Muscle layer of duodenum (tissue), 2 donors: ENCODE data around the gene NAP1L5.

Experiments
- H3K27ac ChIP-seq: one replicate; pipeline ENCODE4 v1.7.0; 2013; ENCODE audit warnings: mild to moderate bottlenecking, low read length
- H3K27me3 ChIP-seq: one replicate; pipeline ENCODE4 v1.7.0; 2013; ENCODE audit warnings: low read depth, mild to moderate bottlenecking, control low read depth, low read length
- H3K36me3 ChIP-seq, 2 donors: one replicate each; pipeline ENCODE4 v1.7.0; 2013; ENCODE audit warnings: low read length in 2 of 2, control low read depth in 1 of 2, mild to moderate bottlenecking in 1 of 2; ENCODE audit not compliant: insufficient read depth in 2 of 2, control insufficient read depth in 1 of 2
- H3K4me1 ChIP-seq, 2 donors: one replicate each; pipeline ENCODE4 v1.7.0; 2013; ENCODE audit warnings: low read length in 2 of 2, mild to moderate bottlenecking in 2 of 2, control low read depth in 1 of 2, moderate library complexity in 1 of 2; ENCODE audit not compliant: insufficient read depth in 2 of 2, control insufficient read depth in 1 of 2
- H3K4me3 ChIP-seq, 2 donors: one replicate each; pipeline ENCODE4 v1.7.0; 2013; ENCODE audit warnings: low read length in 2 of 2, low read depth in 1 of 2, mild to moderate bottlenecking in 1 of 2
- H3K9me3 ChIP-seq, 2 donors: one replicate each; pipeline ENCODE4 v1.7.0; 2013; ENCODE audit warnings: low read length in 2 of 2, control low read depth in 1 of 2, mild to moderate bottlenecking in 1 of 2; ENCODE audit not compliant: control insufficient read depth in 1 of 2
- donor health status: healthy.

Gene NAP1L5

DNA sequence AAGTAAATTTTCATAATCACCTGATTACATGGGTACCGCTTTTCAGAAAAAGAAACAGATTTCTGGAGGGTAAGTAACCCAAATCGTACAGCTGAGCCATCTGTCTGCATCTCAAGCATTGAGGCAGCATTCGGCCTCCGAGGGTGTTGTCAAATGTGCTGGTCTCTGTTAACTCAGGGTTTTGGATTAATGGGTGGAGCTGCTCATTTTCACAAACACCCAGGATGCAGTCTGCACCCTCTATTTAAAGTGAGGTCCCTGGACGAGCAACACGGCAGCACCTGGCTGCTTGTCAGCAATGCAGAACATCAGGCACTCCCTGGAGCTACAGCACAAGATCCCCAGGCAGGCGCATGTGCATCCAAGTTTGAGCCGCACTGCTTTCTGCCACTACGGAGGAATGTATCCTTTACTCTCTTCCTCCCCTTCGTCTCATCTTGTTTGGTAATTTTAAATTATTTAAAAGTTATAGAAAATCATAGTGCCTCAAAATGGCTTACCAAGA lies 24.7 kb upstream of the NAP1L5 start:
- no peak overlapping the region for H3K27ac ChIP-seq
- peaks cover 0 to 16% of the 10 kb centered on the region in 2 donors for H3K4me1 ChIP-seq

DNA sequence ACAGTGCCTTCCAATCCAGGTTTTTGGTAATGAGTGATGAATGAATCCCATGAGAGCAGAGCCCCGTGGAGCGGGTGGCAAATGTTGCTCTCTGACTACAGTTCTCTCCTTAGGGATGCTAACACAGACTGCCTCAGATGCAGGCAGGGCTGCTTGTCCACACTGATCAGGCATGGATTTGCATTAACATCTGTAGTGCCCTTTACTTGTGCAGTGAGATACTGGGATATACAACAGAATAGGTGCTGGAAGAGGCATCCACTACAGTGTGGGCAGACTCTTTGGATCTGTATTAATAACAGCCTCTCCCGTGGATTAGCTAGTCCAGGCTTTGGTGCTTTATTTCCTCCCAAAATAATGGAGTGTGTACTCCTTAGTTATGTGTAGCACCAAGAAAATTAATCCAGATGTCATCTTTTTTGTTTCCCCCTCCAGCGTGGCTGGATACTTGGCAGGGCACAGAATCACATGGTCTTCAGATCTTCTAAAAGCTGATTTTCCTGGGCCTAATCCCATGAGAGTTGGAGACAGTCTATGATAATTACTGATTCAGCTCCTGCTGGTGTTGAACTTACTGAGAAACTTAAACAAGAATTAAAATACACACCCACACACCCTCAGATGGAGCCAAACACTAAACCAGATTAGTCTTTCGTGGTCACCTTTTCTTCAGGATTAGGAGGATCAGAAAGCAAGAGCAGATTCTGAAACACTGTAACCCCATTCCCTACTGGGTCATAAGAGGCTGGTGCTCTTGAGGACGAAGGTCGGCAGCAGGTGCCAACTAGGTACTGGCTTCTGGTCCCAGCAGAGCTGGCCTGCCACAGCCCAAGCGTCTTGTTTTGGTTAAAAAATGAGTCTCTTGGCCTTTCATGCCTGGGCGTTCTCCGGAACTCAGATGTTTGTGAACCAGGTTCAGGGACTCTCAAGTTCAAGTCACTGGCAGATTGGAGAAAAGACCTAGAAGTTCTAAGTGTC lies 23.1 kb upstream of the NAP1L5 start:
- peaks cover 11 to 15% of the 10 kb centered on the region in 2 donors for H3K9me3 ChIP-seq
- peaks cover 0 to 13% of the 10 kb centered on the region in 2 donors for H3K4me1 ChIP-seq
- H3K36me3 ChIP-seq = peaks cover 19 to 27% of the 10 kb centered on the region in 2 donors
- H3K27me3 ChIP-seq = no peaks in the 10 kb centered on the region
- no peak overlapping the region for H3K27ac ChIP-seq
- H3K4me3 ChIP-seq = no peak overlapping the region

More for the DNA sequence above, 24.7 kb upstream of the NAP1L5 start:
- no peak overlapping the region for H3K4me3 ChIP-seq
- peaks cover 8 to 10% of the 10 kb centered on the region in 2 donors for H3K9me3 ChIP-seq
- no peaks in the 10 kb centered on the region for H3K27me3 ChIP-seq
- H3K36me3 ChIP-seq = peaks cover 21 to 26% of the 10 kb centered on the region in 2 donors

DNA sequence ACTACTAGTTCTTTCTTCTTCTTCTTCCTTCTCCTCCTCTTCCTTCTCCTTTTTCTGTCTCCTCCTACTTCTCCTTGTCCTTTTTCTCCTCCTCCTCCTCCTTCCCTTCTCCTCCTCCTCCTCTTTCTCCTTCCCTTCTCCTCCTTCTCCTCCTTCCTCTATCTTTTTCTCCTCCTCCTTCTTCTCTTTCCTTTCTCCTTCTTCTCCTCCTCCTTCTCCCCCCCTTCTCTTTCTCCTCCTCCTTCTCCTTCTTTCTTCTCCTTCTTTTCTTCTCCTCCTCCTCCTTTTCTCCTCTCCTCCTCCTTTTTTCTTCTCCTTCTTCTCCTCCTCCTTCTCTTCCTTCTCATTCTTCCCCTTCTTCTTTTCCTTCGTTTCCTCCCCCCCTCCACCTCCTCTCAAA lies 21.8 kb upstream of the NAP1L5 start:
- Histone ChIP-seq H3K27me3 (no peaks in the 10 kb centered on the region), H3K36me3 (peaks cover 14 to 27% of the 10 kb centered on the region in 2 donors), H3K27ac (no peak overlapping the region), H3K4me3 (no peak overlapping the region), H3K4me1 (peaks cover 0 to 6% of the 10 kb centered on the region in 2 donors), H3K9me3 (peaks cover 11 to 15% of the 10 kb centered on the region in 2 donors)

DNA sequence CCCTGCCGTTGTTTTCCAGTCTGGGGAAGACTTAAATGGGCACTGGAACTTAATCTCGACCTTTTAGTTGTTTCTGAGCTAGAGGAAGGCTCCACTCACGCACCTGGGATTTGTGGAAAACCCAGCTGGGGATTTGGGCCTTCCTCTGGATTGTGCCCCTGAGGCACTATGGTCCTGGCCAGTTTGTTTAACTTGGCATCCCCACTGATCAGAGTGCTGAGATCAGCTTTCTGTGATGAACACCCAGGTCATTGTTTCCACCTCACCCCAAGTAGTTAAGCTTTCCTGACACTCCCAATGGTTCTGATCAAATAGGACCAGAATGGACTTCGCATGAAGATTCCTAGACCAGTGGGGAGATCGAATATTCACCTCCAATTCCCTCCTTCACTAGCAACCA lies 20.5 kb upstream of the NAP1L5 start:
- peaks cover 11 to 15% of the 10 kb centered on the region in 2 donors for H3K9me3 ChIP-seq
- H3K4me3 ChIP-seq = peak overlapping the region in 1 of 2 donors; percentile 13
- no peak overlapping the region for H3K27ac ChIP-seq
- H3K4me1 ChIP-seq = peaks cover 0 to 6% of the 10 kb centered on the region in 2 donors
- H3K27me3 ChIP-seq = no peaks in the 10 kb centered on the region
- peaks cover 14 to 27% of the 10 kb centered on the region in 2 donors for H3K36me3 ChIP-seq

DNA sequence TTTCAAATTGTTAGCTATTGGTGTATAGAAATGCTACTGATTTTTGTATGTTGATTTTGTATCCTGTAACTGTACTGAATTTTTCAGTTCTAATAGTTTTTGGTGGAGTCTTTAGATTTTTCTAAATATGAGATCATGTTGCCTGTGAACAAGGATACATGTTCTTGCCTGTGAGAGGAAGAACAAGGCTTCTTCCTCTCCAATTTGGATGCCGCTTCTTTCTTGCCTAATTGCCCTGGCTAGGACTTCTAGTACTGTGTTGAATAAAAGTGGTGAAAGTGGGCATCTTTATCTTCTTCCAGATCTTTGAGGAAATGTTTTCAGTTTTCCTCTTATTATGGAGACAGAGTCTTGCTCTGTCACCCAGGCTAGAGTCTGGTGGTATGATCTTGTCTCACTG lies 16.2 kb upstream of the NAP1L5 start:
- H3K9me3 ChIP-seq = peaks cover 11 to 15% of the 10 kb centered on the region in 2 donors
- no peak overlapping the region for H3K27ac ChIP-seq
- no peaks in the 10 kb centered on the region for H3K27me3 ChIP-seq
- H3K36me3 ChIP-seq = peaks cover 15 to 45% of the 10 kb centered on the region in 2 donors
- no peak overlapping the region for H3K4me3 ChIP-seq
- no peaks in the 10 kb centered on the region for H3K4me1 ChIP-seq

DNA sequence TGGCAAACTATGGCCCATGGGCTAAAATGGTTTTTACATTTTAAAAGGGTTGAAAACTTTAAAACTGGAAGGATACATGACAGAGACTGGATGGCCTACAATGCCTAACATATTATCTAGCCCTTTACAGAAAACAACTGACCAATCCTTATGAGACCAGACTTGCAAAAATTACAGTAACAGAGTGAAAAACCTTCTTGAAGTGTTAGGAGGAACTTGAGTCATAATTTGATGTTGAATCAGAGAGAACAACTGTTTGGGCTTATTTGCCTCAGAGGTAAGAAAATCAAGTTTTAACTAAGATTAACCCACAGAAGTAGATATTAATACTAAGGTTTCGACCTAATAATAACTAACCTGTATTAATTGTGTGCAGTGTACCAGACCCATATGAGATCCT lies 12.4 kb upstream of the NAP1L5 start:
- H3K4me1 ChIP-seq = peaks cover 0 to 14% of the 10 kb centered on the region in 2 donors
- no peaks in the 10 kb centered on the region for H3K9me3 ChIP-seq
- no peak overlapping the region for H3K27ac ChIP-seq
- peaks cover 9 to 26% of the 10 kb centered on the region in 2 donors for H3K36me3 ChIP-seq
- no peak overlapping the region for H3K4me3 ChIP-seq
- no peaks in the 10 kb centered on the region for H3K27me3 ChIP-seq

DNA sequence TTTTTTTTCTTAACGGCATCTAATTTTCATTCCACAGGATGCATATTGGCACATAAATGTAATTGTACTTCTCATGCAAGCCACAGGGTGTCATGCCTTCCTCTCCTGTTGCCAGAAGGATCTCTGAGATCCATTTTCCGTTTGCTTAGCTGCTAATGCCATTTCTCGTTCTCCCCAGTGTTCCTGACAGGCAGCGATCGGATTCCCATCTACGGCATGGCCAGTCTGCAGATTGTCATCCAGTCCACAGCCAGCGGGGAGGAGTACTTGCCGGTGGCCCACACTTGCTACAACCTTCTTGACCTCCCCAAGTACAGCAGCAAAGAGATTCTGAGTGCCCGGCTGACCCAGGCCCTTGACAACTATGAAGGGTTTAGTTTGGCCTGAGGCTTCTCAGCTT lies 8.9 kb upstream of the NAP1L5 start:
- H3K9me3 ChIP-seq = no peaks in the 10 kb centered on the region
- no peaks in the 10 kb centered on the region for H3K27me3 ChIP-seq
- H3K36me3 ChIP-seq = peaks cover 9 to 32% of the 10 kb centered on the region in 2 donors
- peaks cover 0 to 14% of the 10 kb centered on the region in 2 donors for H3K4me1 ChIP-seq
- no peak overlapping the region for H3K27ac ChIP-seq
- H3K4me3 ChIP-seq = peak overlapping the region in 1 of 2 donors; percentile 6

DNA sequence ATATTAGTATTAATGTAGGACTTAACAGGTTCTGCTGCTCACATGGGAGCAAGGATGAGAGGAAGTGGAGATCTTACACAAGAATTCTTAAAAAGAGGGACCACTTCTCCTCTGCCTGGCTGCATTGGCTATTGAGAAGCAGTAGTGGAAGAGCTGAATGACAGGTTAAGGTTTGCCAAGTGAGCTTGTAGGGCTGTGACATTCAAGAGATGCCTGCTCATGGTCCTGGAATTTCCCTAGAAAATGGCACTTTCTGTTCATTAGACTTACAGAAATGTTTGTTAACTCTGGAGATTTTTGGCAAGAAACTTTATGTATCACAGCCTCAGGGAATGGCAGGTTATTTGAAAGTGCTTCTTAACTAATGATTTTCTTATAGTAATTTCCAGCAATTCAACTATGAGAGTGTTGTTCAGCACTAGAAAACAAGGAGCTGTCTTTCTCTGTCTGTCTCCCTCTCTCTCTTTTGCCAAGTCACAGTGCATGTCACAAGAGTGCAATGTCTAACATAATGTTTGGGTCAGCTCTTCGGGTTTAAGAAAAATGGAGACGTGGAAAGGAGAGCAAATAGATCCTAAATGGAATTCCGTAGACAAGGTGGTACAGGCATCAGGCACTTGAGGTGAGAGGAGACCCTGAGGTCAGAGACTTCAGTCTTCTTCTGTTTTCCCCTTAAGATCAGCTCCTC lies 8.3 kb upstream of the NAP1L5 start:
- no peak overlapping the region for H3K27ac ChIP-seq
- H3K4me3 ChIP-seq = no peak overlapping the region
- H3K9me3 ChIP-seq = no peaks in the 10 kb centered on the region
- peaks cover 8 to 28% of the 10 kb centered on the region in 2 donors for H3K36me3 ChIP-seq
- H3K27me3 ChIP-seq = no peaks in the 10 kb centered on the region
- H3K4me1 ChIP-seq = peaks cover 0 to 14% of the 10 kb centered on the region in 2 donors

DNA sequence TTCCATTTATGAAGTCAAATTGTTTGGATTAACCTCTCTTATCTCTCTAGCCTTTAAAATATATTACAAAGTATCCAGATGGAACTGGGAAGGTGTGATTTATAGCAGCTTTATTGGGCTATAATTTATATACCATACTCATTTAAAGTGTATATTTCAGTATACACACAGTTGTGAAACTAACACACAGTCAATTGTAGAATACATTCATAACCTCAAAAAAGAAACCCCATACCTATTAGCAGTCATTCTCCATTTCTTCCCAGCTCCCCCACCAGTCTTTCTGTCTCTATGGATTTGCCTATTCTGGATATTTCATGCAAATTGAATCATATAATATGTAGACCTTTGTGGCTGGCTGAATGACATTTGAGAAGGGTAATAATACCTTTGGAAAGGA lies 7.6 kb upstream of the NAP1L5 start:
- H3K4me1 ChIP-seq = peaks cover 0 to 14% of the 10 kb centered on the region in 2 donors
- H3K4me3 ChIP-seq = no peak overlapping the region
- no peak overlapping the region for H3K27ac ChIP-seq
- H3K27me3 ChIP-seq = no peaks in the 10 kb centered on the region
- H3K9me3 ChIP-seq = no peaks in the 10 kb centered on the region
- H3K36me3 ChIP-seq = peaks cover 1 to 24% of the 10 kb centered on the region in 2 donors

DNA sequence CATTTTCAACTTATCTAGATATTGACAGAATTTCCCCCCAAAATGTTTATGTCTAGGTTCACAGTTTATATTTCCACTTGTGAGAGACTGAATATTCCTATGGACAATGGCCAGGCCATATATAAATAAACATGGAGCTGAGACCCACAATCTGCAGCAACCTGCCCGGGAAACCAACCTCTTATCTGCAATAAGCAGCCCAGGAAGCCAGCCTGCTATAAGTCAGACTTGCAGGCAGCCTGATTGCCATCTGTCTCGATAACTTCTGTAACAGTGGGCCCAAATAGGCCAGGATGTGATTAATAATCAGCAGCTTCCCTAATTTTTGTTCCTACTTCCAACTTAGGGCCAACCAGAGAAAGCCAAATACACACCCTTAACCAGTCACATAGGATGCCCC lies 5.2 kb upstream of the NAP1L5 start:
- H3K36me3 ChIP-seq = peaks cover 0 to 23% of the 10 kb centered on the region in 2 donors
- peaks cover 0 to 14% of the 10 kb centered on the region in 2 donors for H3K4me1 ChIP-seq
- H3K4me3 ChIP-seq = no peak overlapping the region
- no peaks in the 10 kb centered on the region for H3K9me3 ChIP-seq
- H3K27me3 ChIP-seq = no peaks in the 10 kb centered on the region
- no peak overlapping the region for H3K27ac ChIP-seq

DNA sequence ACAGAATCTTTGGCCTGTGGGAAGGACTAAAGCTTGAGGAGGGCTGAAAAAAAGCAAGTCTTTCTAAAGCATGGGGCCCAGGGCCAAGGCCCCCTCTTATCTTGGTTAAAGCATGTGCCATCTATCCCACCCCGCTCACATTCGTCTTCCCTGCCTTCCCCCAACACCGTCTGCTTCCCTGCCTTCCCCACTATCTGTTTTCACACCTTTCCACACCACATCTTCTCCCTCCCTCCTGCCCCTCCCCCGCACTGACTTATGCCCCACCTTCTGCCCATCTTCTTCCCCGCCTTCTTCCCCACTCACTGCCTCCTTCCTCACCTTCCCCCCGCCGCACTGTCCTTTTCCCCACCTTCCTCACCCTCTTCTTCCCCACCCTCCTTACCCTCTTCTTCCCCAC lies 890 bp upstream of the NAP1L5 start:
- H3K36me3 ChIP-seq = peaks cover 0 to 17% of the 10 kb centered on the region in 2 donors
- no peak overlapping the region for H3K27ac ChIP-seq
- H3K27me3 ChIP-seq = no peaks in the 10 kb centered on the region
- no peak overlapping the region for H3K4me3 ChIP-seq
- H3K4me1 ChIP-seq = peaks cover 0 to 4% of the 10 kb centered on the region in 2 donors
- H3K9me3 ChIP-seq = no peaks in the 10 kb centered on the region
